ENCODE results near the gene EEA1. TPM values are rescaled to one million over a fixed set of nuclear protein-coding genes. Genes with fewer than 3 reads are reported as not detected.
"Not testable (repeated sequence)": the region's sequence is repeated elsewhere in the genome, so short reads cannot be mapped to it uniquely, and the experiment has no call there.

EEA1 gene
- total and polyA plus RNA-seq, 9 donors: 5.0 to 41.1 (median 32.1) TPM

- Histone ChIP-seq H3K9me3 (no peaks in the 10 kb centered on the region), H3K27me3 (no peaks in the 10 kb centered on the region), H3K4me1 (ENCODE audit: insufficient read depth) (no peaks in the 10 kb centered on the region), H3K36me3 (no peaks in the 10 kb centered on the region), H3K4me3 (no peak overlapping the region), H3K27ac (no peak overlapping the region)
- intact Hi-C loops (cut with DNase I): no loop called here
- no peak for DNase-seq
- no peak for TF ChIP-seq CTCF (IDR thresholded peaks at IDR 0.05)
- no peak for TF ChIP-seq EP300 (IDR thresholded peaks at IDR 0.05)
- no peak for TF ChIP-seq POLR2A (IDR thresholded peaks at IDR 0.05)
- 94 to 95% (median 95%) methylated on average over 4 of the region's 4 CpGs for WGBS, 3 donors
Measured at GRCh38 chr12:92810370-92810769, 118.7 kb downstream of the EEA1 start.

- no peak for DNase-seq
- H3K27me3 ChIP-seq: no peaks in the 10 kb centered on the region
- TF ChIP-seq CTCF (IDR thresholded peaks at IDR 0.05) (no peak), EP300 (IDR thresholded peaks at IDR 0.05) (no peak)
- H3K36me3 ChIP-seq: no peaks in the 10 kb centered on the region
- no peaks in the 10 kb centered on the region for H3K4me1 ChIP-seq (ENCODE audit: insufficient read depth)
- no peak overlapping the region for H3K4me3 ChIP-seq
- intact Hi-C loops (cut with DNase I): loop anchor here in 1 of 4 donors (5.0 kb wide), 1 partner anchor 1063 kb away; no protein-coding TSS in a partner anchor
- H3K9me3 ChIP-seq: no peaks in the 10 kb centered on the region
- no peak overlapping the region for H3K27ac ChIP-seq
- WGBS, 3 donors: 96 to 100% (median 100%) methylated on average over 1 of the region's 1 CpG
Measured at GRCh38 chr12:92803903-92804302, 125.2 kb downstream of the EEA1 start.

- intact Hi-C loops (cut with DNase I): loop anchor here in 1 of 4 donors (5.0 kb wide), 1 partner anchor 1064 kb away; no protein-coding TSS in a partner anchor
- 79 to 85% (median 79%) methylated on average over 3 of the region's 3 CpGs for WGBS, 3 donors
- DNase-seq: no peak
- H3K36me3 ChIP-seq: no peaks in the 10 kb centered on the region
- no peaks in the 10 kb centered on the region for H3K4me1 ChIP-seq (ENCODE audit: insufficient read depth)
- H3K9me3 ChIP-seq: no peaks in the 10 kb centered on the region
- no peak overlapping the region for H3K27ac ChIP-seq
- no peak overlapping the region for H3K4me3 ChIP-seq
- H3K27me3 ChIP-seq: no peaks in the 10 kb centered on the region
- TF ChIP-seq EP300 (IDR thresholded peaks at IDR 0.05) (no peak), CTCF (IDR thresholded peaks at IDR 0.05) (no peak), POLR2A (IDR thresholded peaks at IDR 0.05) (no peak)
Measured at GRCh38 chr12:92802906-92803305, 126.2 kb downstream of the EEA1 start.

- DNase-seq: no peak
- Histone ChIP-seq H3K4me3 (no peak overlapping the region), H3K27me3 (no peaks in the 10 kb centered on the region), H3K4me1 (ENCODE audit: insufficient read depth) (no peaks in the 10 kb centered on the region), H3K9me3 (no peaks in the 10 kb centered on the region), H3K27ac (no peak overlapping the region), H3K36me3 (no peaks in the 10 kb centered on the region)
- intact Hi-C loops (cut with DNase I): no loop called here
- TF ChIP-seq POLR2A (IDR thresholded peaks at IDR 0.05) (no peak), EP300 (IDR thresholded peaks at IDR 0.05) (no peak), CTCF (IDR thresholded peaks at IDR 0.05) (no peak)
Measured at GRCh38 chr12:92796650-92797049, 132.4 kb downstream of the EEA1 start.

GRCh38 chr12:92794814-92795213, 134.3 kb downstream of the EEA1 start:
- TF ChIP-seq EP300 (IDR thresholded peaks at IDR 0.05) (no peak), POLR2A (IDR thresholded peaks at IDR 0.05) (no peak), CTCF (IDR thresholded peaks at IDR 0.05) (no peak)
- Histone ChIP-seq H3K36me3 (no peaks in the 10 kb centered on the region), H3K27me3 (no peaks in the 10 kb centered on the region), H3K27ac (no peak overlapping the region), H3K9me3 (no peaks in the 10 kb centered on the region), H3K4me1 (ENCODE audit: insufficient read depth) (no peaks in the 10 kb centered on the region), H3K4me3 (no peak overlapping the region)
- intact Hi-C loops (cut with DNase I): no loop called here
- no peak for DNase-seq

- 94 to 99% (median 98%) methylated on average over 5 of the region's 5 CpGs for WGBS, 3 donors
- intact Hi-C loops (cut with DNase I); H3K36me3 ChIP-seq; H3K4me1 ChIP-seq (ENCODE audit: insufficient read depth); H3K9me3 ChIP-seq; H3K27ac ChIP-seq; H3K27me3 ChIP-seq; H3K4me3 ChIP-seq; DNase-seq: not testable (repeated sequence)
Measured at GRCh38 chr12:92794356-92794755, 134.7 kb downstream of the EEA1 start.
